GM12878 (cell line): ENCODE data around the gene STARD5. TPM values are rescaled to one million over a fixed set of nuclear protein-coding genes. Genes with fewer than 3 reads are reported as not detected.

ENCODE experiments used
- ATAC-seq: fragments of 200-7000 bp; cut with Tn5 transposase; 3 replicates; pipeline ENCODE4 v1.9.1; 2020; ENCODE audit warnings: mild to moderate bottlenecking, moderate library complexity
- BruUV-seq: library from RNA; stranded (reverse); fragments of 400-500 nt; replicated peaks from 2 replicates; lab custom pipeline; 2021; lab: Mats Ljungman, UMichigan
- CTCF ChIA-PET: fragments of 300-600 bp; sonication (Branson Sonifier 250); formaldehyde crosslinking; extraction: SDS; loops from one replicate; lab custom pipeline; 2021; ENCODE audit warnings: inconsistent platforms; lab: Yijun Ruan, JAX
- POLR2A ChIA-PET: fragments of 350-600 bp; formaldehyde crosslinking; extraction: SDS; loops from one replicate; lab custom pipeline; 2021; ENCODE audit warnings: inconsistent platforms; lab: Charles Lee
- RAD21 ChIA-PET: fragments of 300-600 bp; sonication (Branson Sonifier 250); formaldehyde crosslinking; loops from one replicate; lab custom pipeline; 2023; ENCODE audit warnings: antibody characterized with exemption; ENCODE audit not compliant: unreplicated experiment; lab: Charles Lee
- SMC1A ChIA-PET: fragments of 300-600 bp; sonication (Branson Sonifier 250); formaldehyde crosslinking; loops from one replicate; lab custom pipeline; 2023; ENCODE audit not compliant: unreplicated experiment, uncharacterized antibody; lab: Charles Lee
- DNase-seq: peaks from one replicate; pipeline ENCODE4 v3.0.0-alpha.2; 2011; ENCODE audit warnings: low read depth, low spot score
- FAIRE-seq: peaks from 3 replicates; lab custom pipeline; 2011; peaks lifted over from hg19 to GRCh38; lab: Jason Lieb, UNC
- H2AFZ ChIP-seq: 2 replicates; pipeline ENCODE4 v1.6.0; 2011; ENCODE audit warnings: low read depth, low read length, control low read depth; ENCODE audit not compliant: control insufficient read depth
- H3K27ac ChIP-seq: 2 replicates; pipeline ENCODE4 v1.5.1; 2011; ENCODE audit warnings: control low read depth; ENCODE audit not compliant: control insufficient read depth, insufficient read depth
- H3K27me3 ChIP-seq, 2 experiments: replicated peaks in 1 of 2; 2 replicates each; pipeline versions ENCODE4 v1.6.0 to v1.6.1; 2011; ENCODE audit warnings: low read length in 1 of 2; ENCODE audit not compliant: control insufficient read depth in 2 of 2, insufficient read depth in 2 of 2
- H3K36me3 ChIP-seq, 2 experiments: 2 replicates each; pipeline ENCODE4 v1.5.1; 2011; ENCODE audit warnings: low read length in 1 of 2; ENCODE audit not compliant: control insufficient read depth in 2 of 2, insufficient read depth in 2 of 2
- H3K4me1 ChIP-seq: 2 replicates; pipeline ENCODE4 v1.6.1; 2011; ENCODE audit warnings: mild to moderate bottlenecking, low read length, moderate library complexity, mixed read lengths; ENCODE audit not compliant: control insufficient read depth, insufficient read depth
- H3K4me2 ChIP-seq: 2 replicates; pipeline ENCODE4 v1.6.0; 2011; ENCODE audit warnings: control low read depth; ENCODE audit not compliant: control insufficient read depth, insufficient read depth
- H3K4me3 ChIP-seq: fragments of 200-600 bp; sonication (generic); 2 replicates; pipeline ENCODE4 v1.5.1; 2016
- H3K79me2 ChIP-seq: 2 replicates; pipeline ENCODE4 v1.6.0; 2011; ENCODE audit warnings: low read length; ENCODE audit not compliant: control insufficient read depth, insufficient read depth
- H3K9ac ChIP-seq: 2 replicates; pipeline ENCODE4 v1.8.0; 2011; ENCODE audit warnings: low read length, control low read depth, mixed read lengths; ENCODE audit not compliant: control insufficient read depth, insufficient read depth
- H3K9me3 ChIP-seq: replicated peaks from 3 replicates; pipeline ENCODE4 v1.5.1; 2011; ENCODE audit warnings: mild to moderate bottlenecking, low read length; ENCODE audit not compliant: control insufficient read depth, insufficient read depth
- H4K20me1 ChIP-seq: 2 replicates; pipeline ENCODE4 v1.6.0; 2011; ENCODE audit not compliant: control insufficient read depth, insufficient read depth
- ZSCAN29 ChIP-seq: fragments of 450-650 bp; IDR thresholded peaks from 2 replicates; pipeline ENCODE4 v1.6.1; 2017; ENCODE audit warnings: mild to moderate bottlenecking, moderate library complexity
- WGBS: methylation state at CpG from one replicate; pipeline ENCODE4 v1.1.6; 2016; ENCODE audit warnings: low lambda C conversion rate; ENCODE audit not compliant: insufficient replicate concordance, insufficient coverage; ENCODE audit errors: missing lambda C conversion rate; 5-methylcytosine and 5-hydroxymethylcytosine counted together
- in situ Hi-C: fragments of 300-500 bp; cut with MboI; formaldehyde crosslinking; loops from 9 replicates; pipeline ENCODE4 v1.14.3; 2018; ENCODE audit warnings: mixed read lengths
- intact Hi-C: fragments of 100-400 bp; cut with micrococcal nuclease; formaldehyde crosslinking; loops from one replicate; pipeline ENCODE4 v1.14.2; 2022; ENCODE audit not compliant: unreplicated experiment
- polyA plus RNA-seq, 11 experiments: library from polyadenylated mRNA; depleted of rRNA in 4 of 11; unstranded in 6 of 11; stranded (reverse) in 5 of 11; fragments of >200 nt; fragmentation: Nextera tagmentation in 4 of 11; fragmentation: Illumina TruSeq in 1 of 11; extraction: Ambion mirVana in 4 of 11; extraction: Trizol in 1 of 11; gene quantifications; 1 replicate in 1 of 11; 2 replicates in 10 of 11; pipeline versions ENCODE4 v1.2.1 to v1.2.3, GENCODE V29; 2011 to 2016; ENCODE audit warnings: inconsistent platforms in 2 of 11, missing spikeins in 2 of 11, low read depth in 1 of 11
- total RNA-seq, 4 experiments: library from RNA; depleted of rRNA in 3 of 4; stranded (reverse); fragments of >200 nt in 3 of 4; fragmentation: Illumina TruSeq in 1 of 4; extraction: Trizol in 1 of 4; gene quantifications; 2 replicates each; pipeline versions ENCODE4 v1.2.1 to v1.2.3, GENCODE V29; 2013 to 2021
- TF ChIP-seq, protein P1 (sequence below): fragments of 450-650 bp; IDR thresholded peaks from 2 replicates; pipeline ENCODE4 v1.6.1; 2017; ENCODE audit warnings: mild to moderate bottlenecking, moderate library complexity
- TF ChIP-seq, protein P2 (sequence below): IDR thresholded peaks from 2 replicates; pipeline ENCODE4 v1.6.1; 2012; ENCODE audit warnings: low read depth, low read length, improper control_type of control experiment
- TF ChIP-seq, protein P3 (sequence below), 3 experiments: IDR thresholded peaks in 2 of 3; conservative IDR thresholded peaks in 1 of 3; 2 replicates each; pipeline ENCODE4 v1.5.1; 2011; ENCODE audit warnings: low read depth in 3 of 3, low read length in 3 of 3, mild to moderate bottlenecking in 3 of 3, control low read depth in 2 of 3, moderate library complexity in 2 of 3, inconsistent platforms in 1 of 3, mixed read lengths in 1 of 3; ENCODE audit not compliant: control insufficient read depth in 2 of 3, insufficient read depth in 1 of 3; ENCODE audit errors: extremely low read depth in 1 of 3

Gene STARD5
- total and polyA plus RNA-seq, 10 of the 15 experiments (the other 5 are each of a cell fraction or from before 2014, with no cell fraction given) = 2.3 to 9.4 (median 4.7) TPM

DNA sequence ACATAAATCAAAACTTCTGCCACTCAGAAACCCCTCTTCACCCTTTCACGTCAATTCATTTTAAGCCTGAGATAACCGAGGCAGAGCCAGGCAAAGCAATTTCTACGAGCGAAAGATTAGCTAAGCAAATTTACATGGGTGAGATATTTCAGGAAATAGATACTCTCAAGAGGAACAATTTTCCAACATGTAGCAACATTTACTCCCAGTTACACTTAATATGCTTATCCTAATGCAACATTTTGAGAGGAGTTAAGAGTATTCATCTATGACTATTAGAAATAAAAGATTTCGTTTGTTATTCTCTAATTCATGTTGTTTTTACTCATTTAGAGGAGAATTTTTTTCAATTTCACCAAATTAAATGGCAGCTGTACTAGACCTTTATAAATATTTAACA lies 49.2 kb upstream of the STARD5 start:
- 48% methylated on average over 5 of the region's 5 CpGs for WGBS
- SMC1A ChIA-PET = no interaction called here
- H3K79me2 ChIP-seq = no peaks in the 10 kb centered on the region
- BruUV-seq = no TSS peak
- H4K20me1 ChIP-seq = no peaks in the 10 kb centered on the region
- no peak overlapping the region for H2AFZ ChIP-seq
- in situ Hi-C loops = no loop called here
- TF ChIP-seq, protein P1, sequence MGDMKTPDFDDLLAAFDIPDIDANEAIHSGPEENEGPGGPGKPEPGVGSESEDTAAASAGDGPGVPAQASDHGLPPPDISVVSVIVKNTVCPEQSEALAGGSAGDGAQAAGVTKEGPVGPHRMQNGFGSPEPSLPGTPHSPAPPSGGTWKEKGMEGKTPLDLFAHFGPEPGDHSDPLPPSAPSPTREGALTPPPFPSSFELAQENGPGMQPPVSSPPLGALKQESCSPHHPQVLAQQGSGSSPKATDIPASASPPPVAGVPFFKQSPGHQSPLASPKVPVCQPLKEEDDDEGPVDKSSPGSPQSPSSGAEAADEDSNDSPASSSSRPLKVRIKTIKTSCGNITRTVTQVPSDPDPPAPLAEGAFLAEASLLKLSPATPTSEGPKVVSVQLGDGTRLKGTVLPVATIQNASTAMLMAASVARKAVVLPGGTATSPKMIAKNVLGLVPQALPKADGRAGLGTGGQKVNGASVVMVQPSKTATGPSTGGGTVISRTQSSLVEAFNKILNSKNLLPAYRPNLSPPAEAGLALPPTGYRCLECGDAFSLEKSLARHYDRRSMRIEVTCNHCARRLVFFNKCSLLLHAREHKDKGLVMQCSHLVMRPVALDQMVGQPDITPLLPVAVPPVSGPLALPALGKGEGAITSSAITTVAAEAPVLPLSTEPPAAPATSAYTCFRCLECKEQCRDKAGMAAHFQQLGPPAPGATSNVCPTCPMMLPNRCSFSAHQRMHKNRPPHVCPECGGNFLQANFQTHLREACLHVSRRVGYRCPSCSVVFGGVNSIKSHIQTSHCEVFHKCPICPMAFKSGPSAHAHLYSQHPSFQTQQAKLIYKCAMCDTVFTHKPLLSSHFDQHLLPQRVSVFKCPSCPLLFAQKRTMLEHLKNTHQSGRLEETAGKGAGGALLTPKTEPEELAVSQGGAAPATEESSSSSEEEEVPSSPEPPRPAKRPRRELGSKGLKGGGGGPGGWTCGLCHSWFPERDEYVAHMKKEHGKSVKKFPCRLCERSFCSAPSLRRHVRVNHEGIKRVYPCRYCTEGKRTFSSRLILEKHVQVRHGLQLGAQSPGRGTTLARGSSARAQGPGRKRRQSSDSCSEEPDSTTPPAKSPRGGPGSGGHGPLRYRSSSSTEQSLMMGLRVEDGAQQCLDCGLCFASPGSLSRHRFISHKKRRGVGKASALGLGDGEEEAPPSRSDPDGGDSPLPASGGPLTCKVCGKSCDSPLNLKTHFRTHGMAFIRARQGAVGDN = no peak
- TF ChIP-seq ZSCAN29 = no peak
- TF ChIP-seq, protein P2, sequence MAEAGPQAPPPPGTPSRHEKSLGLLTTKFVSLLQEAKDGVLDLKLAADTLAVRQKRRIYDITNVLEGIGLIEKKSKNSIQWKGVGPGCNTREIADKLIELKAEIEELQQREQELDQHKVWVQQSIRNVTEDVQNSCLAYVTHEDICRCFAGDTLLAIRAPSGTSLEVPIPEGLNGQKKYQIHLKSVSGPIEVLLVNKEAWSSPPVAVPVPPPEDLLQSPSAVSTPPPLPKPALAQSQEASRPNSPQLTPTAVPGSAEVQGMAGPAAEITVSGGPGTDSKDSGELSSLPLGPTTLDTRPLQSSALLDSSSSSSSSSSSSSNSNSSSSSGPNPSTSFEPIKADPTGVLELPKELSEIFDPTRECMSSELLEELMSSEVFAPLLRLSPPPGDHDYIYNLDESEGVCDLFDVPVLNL = no peak
- TF ChIP-seq, protein P3, sequence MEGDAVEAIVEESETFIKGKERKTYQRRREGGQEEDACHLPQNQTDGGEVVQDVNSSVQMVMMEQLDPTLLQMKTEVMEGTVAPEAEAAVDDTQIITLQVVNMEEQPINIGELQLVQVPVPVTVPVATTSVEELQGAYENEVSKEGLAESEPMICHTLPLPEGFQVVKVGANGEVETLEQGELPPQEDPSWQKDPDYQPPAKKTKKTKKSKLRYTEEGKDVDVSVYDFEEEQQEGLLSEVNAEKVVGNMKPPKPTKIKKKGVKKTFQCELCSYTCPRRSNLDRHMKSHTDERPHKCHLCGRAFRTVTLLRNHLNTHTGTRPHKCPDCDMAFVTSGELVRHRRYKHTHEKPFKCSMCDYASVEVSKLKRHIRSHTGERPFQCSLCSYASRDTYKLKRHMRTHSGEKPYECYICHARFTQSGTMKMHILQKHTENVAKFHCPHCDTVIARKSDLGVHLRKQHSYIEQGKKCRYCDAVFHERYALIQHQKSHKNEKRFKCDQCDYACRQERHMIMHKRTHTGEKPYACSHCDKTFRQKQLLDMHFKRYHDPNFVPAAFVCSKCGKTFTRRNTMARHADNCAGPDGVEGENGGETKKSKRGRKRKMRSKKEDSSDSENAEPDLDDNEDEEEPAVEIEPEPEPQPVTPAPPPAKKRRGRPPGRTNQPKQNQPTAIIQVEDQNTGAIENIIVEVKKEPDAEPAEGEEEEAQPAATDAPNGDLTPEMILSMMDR (IDR thresholded peaks at IDR 0.05 in 2 of 3, conservative IDR thresholded peaks at IDR 0.05 in 1 of 3; ENCODE audit: control insufficient read depth in 2 of 3, extremely low read depth in 1 of 3, insufficient read depth in 1 of 3, low read depth in 3 of 3, low read length in 3 of 3) = no peak
- TF ChIP-seq, all 136 proteins: peak for 0
- intact Hi-C loops = no loop called here
- no peak overlapping the region for H3K4me2 ChIP-seq
- ChIA-PET CTCF (interaction anchor here (1.4 kb wide), 1 partner anchor 107 kb away, joined by 4 read pairs; no protein-coding TSS in a partner anchor), POLR2A (no interaction called here), RAD21 (no interaction called here)
- H3K27me3 ChIP-seq = no peaks in the 10 kb centered on the region; a peak in 1 of 4 replicates
- DNase-seq = no peak
- no peak overlapping the region for H3K27ac ChIP-seq
- no peak for ATAC-seq
- H3K36me3 ChIP-seq = no peaks in the 10 kb centered on the region
- no peak for FAIRE-seq
- H3K9ac ChIP-seq = no peak overlapping the region
- H3K9me3 ChIP-seq = no peaks in the 10 kb centered on the region
- H3K4me1 ChIP-seq = no peaks in the 10 kb centered on the region
- no peak overlapping the region for H3K4me3 ChIP-seq
